HG03064 (cell line): ENCODE data around the gene ADSS1.

Experiments used
- ATAC-seq: cut with Tn5 transposase; IDR thresholded peaks from one replicate; pipeline ENCODE4 v1.9.1; 2021; ENCODE audit warnings: low read depth; ENCODE audit not compliant: unreplicated experiment

ADSS1 gene

DNA sequence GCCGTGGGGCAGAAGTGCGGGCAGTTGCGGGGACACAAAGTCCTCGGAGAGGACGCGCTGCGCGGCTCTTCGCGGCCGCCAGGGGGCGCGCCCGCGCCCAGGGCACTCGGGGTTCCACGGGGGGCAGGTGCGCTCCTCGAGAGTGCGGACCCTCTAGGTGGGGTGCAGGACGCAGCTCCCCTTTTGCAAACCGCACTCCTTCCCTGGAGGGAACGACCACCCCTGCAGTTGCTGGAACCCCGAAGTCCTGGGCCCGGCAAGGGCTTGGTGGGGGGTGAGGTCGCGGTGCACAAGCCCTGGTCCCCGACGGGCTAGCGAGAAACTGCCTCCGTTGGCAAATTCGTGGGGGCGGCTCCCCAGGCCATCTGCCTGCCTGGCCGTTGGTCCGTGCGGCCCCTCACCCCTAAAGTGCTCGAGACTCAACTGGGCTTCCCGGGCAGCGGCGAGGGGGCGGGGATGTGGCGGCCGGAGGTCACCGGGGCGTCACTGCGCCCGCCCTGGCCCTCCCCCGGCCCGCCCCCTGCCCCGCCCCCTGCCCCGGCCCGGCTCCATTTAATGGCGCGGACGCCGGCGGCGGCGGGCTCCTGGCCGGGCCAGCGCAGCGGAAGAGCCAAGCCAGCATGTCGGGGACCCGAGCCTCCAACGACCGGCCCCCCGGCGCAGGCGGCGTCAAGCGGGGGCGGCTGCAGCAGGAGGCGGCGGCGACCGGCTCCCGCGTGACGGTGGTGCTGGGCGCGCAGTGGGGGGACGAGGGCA lies at the start of gene ADSS1:
Gene ADSS1, plus strand, starts transcription at position 579 of the 756 bp plus-strand sequence. Its CDS starts 42 bp downstream, at position 621.
- ATAC-seq: no peak

DNA sequence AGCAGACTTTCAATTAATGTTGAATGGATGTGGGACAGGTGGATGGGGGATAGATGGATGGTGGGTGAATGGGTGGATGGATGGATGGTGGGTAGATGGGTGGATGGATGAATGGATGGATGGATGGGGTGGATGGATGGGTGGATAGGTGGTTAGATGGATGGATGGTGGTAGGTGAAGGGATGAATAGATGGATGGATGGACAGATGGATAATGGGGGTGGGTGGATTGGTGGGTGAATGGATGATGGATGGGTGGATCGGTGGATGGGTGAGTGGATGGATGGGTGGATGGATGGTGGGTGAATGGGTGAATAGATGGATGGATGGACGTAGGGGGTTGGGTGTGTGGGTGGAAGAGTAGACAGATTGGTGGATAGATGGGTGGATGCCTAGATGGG lies 48.6 kb upstream of the ADSS1 start:
- ATAC-seq: no peak

DNA sequence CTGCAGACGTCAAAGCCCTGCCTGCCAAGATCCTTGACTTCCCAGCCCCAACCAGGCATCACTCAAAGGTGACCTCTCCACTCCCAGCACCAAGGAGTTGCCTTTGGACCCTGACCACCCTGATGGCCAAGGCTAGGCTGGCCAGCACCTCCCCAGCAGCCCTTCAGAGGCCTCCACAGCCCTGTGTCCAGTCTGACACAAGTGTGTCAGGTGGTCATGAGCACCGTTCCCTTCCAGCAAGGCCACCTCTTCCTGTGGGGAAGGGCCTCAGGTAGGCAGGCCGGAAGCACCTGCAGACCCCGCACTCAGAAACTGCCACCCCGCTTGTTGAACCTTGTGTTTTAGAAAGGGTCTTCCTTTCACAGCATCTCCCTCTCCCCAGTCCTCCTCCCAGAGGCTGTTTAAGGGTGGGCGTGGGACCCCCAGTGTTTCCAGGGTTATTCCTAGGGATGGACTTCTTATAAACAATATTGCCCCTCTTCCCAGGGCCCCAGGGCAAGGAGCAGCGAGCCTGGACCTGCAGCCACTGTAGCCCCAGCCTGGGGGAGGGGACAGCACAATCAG lies 47.8 kb upstream of the ADSS1 start:
- no peak for ATAC-seq

DNA sequence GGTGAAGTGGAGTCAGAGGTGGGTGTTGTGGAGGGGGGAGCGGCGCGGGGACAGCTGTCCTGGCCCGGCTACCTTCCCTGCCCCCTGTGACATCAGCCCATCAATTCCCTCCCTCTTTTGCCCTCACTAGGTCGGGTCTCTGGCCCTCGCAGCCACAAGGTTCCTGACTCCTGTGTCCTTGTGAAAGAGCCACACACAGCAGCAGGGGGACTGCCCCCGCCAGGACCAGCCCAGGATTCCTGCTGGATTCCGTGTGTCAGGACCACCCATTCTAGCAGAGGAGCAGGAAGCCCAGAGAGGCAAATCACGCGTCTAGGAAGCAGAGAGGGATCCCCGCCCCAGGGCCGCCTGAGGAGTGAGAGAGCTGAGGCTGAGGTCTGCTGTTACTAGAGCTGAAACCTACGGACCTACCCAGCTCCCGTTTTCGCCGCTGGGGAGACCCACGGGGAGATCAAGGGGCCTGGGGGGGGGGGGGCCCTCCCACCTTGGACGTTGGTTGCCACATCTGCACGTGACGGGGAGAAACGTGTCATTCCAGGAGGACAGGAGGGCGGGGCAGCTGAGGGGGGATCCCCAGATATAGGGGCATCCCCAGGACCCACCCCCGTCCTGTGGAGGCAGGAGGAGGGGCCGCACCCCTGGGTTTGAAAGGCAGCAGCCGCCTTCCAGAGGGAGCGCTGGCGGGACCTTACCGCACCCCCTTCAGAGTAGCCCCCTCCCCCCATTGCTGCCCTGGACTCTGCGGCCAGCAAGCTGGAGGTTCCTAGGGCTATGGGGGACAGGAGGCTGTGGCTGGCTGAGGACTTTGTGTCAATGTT lies 47.1 kb upstream of the ADSS1 start:
- ATAC-seq: no peak

DNA sequence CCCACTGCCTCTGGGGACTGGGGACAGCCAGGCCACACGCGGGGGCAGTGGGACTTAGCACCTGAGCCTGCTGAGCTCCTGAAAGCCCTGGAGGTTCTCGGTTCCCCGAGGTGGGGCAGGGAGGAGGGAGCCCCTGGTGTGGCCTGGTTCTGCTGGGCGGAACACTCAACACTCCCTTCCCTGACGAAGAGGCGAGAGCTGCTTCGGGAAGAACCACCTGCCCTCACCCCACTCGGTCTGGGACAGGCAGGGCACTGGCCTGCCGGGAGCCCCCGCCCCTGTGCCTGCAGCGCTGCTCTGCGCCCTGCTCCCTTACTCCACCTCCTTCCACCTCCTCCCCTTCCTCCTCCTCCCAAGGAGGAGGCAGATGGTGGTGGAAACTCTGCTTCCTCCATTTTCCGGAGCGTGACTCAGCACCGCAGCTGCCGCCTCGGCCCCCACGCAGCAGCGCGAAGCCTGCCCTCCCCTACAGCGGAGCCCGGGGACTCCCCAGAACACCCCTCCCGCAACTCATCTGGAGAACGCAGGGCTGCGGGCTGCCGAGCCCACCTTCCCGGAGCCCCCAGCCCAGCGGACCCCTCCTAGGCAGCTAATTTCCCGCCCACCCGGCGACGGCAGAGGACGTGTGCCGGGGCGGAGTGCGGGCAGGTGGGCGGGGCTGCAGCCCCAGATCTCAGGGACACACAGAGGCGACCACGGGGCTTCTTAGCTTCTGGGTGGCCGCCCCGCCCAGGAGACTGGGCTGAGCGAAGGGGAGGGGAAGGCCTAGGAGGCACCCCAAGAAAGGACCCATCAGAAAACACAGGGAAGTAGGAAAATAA lies 46.3 kb upstream of the ADSS1 start:
- ATAC-seq: no peak

DNA sequence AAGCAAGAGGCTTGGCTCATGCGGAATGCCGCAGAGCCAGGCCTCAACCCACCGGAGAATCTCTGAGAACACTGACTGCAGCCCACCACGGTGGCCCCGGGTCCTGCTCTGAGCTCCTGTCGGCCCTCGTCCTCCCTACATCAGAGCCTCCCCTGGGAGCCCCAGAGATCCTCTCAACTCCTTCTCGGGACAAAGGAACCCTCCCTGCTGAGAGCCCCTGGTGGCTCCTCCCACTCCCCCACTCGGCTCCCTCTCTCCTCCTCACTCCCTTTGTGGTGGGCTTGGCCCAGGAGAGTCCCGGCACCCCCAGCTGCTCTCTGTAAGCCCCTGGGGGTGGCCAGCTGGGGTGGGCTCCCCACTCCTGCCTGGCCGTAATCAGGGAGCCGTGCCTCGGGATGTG lies 45.7 kb upstream of the ADSS1 start:
- ATAC-seq: no peak

DNA sequence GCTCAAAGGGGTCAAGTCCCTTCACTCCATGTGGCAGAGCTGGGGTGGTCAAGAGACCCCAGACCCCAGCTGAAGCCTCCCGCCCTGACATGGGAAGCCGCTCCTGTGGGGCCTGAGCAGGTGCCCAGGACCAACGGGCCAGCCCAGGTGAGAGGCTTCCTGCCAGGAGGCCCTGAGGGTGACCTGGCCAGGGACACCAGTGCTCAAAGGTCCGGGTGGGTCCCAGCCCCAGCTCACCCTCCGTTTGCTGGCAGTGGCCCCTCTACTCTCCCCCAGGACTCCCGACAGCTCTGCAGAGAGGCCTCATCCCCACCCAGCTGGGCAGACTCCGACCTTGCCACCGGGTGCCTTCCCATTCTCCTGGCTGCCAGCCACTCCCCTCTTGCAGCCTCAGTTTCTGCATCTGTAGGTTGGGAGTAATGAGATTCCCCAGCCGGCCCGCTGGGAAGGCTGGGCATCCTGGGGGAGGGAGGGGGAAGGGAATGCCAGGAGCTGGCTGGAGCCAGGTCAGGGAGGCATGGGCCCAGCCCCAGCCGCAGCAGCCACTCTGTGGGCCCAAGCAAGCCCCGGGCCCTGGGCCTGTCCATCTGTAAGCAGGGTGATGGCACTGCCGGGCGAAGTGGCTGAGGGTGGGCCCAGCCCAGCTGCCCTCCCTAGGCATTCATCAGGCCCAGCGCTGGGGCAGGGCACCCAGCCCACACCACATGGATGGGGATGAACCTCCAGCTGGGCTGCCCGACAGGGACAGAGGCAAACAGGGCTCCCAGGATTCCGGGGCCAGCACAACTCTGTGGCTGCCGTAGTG lies 44.9 kb upstream of the ADSS1 start:
- ATAC-seq: no peak

DNA sequence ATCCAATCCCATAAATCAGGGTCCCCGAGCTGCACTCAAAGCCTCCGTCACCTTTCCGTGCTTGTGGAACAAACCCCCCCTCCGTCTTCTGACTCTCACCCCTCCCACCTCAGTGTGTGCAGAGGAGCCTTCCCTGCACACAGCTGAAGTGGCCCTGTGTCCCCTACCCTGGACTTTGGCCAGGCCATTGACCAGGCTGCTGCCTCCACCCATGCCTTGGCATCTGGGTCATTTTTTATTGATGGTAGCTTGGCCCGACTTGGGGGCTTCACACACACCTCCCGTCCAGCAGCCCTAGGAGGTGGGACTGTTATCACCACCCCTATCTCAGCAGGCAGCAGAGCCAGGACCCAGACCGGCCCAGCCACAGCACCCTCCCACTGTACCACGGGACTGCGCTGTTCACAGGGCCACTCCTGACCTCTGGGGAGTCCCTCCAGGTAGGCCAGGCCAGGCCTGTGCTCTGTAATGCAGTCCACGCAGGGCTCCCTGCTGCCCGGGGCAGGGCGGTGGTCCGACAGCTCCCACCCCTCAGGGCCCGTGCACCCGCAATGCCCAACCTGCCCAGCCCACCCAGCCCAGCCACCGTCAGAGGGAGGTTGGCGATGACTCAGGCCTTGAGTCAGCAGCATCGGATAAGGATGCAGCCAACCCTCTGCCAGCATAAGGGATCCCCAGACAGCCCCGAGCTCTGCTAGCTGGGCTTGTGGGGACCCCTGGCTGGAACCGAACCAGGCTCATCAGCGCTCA lies 43.8 kb upstream of the ADSS1 start:
- no peak for ATAC-seq

DNA sequence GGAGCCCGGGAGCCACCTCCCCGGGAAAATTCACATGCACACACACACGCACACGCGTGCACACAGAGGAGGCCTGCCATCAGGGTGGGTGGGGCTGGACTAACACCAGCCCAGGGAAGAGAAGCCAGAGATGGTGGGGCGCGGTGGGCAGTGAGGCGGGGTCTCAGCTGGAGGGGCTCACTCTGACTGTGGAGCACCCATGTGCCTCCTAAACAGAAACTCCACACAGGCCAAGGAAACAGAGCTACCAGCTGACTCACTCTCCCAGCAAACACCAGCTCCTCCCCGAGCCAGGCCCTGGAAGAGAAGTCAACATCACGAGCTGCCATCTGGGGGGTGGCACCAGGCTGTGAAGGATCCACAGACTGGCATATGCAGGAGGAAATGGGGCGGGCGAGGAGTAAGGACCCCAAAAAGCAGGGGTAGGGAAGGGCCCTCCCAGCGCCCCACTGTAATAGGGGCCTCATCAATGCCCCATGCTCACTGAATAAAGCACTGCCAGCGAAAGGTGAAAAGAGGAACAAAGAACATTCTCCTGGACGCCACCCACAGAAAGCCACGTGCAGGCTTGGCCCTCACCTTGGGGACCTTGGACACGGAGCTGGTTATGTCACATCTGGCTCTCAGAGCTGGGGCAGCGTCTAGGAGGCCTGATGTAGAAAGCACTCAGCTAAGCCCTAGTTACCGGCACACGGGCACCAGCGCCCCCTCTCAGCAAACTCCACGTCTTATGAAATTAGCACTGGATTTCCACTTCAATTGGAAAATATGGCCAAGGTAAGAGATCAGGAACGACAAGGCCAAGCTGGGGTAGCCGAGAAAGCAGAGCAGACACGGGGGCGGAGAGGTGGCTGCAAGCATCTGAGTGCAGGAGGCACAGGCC lies 43.0 kb upstream of the ADSS1 start:
- ATAC-seq: no peak

DNA sequence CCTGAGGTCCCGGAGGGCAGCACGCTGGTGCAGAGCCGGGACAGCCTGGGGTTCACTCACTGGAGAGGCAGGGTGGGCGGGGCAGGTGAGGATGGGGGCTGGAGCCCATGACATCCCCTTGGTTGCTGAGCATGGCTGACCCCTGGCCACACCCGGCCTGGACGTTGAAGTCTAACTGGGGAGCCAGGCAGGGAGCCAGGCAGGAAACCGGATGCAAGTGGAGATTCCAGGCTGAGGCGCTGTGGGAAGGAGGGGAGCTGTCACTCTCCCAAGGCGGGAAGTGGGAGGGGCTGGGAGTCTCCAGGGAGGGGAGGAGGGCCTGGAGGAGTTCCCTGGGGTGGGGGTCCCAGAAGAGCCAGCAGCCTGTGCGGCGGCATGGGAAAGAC lies 42.3 kb upstream of the ADSS1 start:
- no peak for ATAC-seq

DNA sequence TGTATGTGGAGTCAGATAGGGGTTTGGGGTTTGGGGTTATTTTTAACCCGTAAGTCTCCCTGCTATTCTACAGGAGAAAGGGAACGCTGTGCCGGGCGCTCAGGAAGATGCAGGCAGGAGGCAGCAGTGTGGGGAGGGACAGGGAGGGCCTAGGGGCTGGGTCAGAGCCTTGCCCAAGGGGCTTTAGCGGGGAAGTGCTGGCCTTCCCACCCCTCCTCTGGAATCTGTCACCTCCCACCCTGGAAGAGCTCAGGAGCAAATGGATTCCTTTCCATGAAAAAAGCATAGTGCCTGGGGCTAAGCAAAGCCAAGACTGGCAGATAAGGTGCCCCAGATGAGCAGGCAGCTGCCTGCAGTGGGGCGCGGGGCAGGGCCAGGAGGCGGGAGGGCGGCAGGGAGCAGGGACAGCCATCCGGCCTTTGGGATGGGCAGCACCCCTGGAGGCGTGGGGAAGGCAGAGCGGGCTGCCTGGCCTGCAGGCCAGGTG lies 41.9 kb upstream of the ADSS1 start:
- ATAC-seq: no peak

DNA sequence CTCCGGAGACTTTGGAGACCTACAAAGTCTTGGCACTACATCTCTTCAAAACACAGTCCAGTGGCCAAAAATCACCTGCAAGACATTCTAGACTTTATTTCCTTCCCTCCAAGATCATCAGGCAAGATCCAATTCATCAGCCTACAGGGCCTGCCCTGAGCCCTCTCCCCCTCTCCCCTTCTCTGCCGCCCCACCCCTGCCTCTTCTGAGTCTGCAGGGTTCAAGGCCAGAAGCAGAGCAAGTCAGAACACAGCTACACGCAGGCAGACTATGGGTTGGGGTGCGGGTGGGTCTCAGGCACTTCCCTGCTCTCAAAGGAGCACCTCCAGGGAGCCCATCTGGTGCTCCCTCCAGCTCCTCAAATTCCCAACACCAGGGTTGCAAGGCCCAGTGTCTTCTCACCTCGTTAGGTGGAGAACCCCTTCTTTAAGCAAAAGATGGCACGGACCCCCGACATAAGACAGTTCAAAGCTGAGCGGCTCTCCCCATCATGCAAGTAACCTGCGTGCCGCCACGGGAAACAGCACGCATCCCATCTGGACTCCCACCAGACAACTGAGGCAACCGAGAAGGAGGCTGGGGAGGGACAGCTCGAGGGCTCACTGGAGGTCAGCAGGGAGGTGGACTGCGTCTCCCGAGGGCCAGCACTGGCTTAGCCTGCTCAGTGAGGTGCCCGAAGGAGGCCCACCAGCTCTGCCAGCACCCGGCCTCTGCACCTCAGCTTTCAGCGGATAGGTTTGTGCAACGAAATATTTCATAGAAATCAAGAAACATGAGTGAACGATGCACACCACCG lies 40.2 kb upstream of the ADSS1 start:
- no peak for ATAC-seq

DNA sequence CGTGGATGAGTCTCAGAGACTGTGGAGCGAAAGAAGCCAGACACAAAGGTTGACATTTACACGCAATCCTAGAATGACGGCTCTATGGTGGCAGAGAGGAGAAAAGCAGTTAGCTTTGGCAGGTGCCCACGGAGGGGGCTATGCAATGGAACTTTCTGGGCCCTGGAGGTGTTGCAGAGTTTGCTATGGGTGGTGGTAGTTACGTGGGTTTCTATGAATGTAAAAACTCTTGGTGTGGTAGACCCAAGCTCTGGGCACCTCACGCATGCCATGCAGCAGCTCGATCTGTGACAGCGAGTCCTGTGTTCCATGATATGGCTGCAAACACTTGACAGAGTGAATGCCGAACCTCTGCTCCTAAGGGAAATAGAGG lies 39.6 kb upstream of the ADSS1 start:
- no peak for ATAC-seq

DNA sequence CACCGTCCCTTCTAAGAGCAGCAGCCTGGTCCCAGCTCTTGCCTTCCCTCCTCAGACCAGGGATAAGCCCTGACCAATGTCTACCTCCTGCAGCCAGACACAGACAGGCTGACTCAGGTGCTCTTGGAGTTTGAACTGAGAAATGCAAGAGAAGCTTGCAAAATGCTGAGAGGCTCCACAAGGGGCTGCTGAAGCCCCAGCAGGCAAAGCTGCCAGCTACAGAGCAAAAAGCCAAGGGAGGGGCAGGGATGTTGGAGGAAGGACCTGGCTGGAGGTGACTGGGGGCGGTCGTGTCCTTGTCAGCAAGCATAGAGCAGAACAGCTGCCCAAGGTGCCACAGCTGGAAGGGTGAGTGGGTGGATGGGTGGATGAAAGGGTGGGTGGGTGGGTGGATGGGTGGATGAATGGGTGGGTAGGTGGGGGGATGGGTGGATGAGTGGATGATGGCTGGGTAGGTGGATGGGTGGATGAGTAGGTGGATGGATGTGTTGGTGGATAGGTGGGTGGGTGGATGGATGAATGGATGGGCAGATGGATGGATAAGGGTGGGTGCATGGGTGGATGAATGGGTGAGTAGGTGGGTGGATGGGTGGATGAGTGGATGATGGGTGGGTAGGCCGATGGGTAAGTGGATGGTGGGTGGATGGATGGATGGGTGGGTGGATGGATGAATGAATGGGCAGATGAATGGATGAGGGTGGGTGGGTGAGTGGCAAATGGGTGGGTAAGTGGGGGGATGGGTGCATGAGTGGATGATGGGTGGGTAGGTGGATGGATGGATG lies 38.6 kb upstream of the ADSS1 start:
- ATAC-seq: no peak

DNA sequence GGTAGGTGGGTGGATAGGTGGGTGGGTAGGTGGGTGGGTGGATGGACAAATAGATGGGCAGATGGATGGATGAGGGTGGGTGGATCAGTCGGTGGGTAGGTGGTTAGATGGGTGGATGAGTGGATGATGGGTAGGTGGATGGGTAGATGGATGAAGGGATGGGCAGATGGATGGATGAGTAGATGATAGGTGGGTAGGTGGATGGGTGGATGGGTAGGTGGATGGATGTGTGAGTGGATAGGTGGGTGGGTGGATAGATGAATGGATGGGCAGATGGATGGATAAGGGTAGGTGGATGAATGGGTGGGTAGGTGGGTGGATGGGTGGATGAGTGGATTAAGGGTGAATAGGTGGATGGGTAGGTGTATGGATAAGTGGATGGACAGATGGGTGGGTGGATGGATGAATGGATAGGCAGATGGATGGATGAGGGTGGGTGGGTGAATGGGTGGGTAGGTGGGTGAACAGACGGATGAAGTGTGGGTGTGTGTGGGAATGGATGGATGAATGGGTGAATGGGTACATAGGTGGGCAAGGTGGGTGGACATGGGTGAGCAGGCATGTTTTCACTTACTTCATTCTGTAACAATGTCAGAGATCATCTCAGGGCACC lies 37.9 kb upstream of the ADSS1 start:
- ATAC-seq: no peak
